GM10266 (cell line): ENCODE data around the gene TMEM255B.
"Not testable (repeated sequence)": the region's sequence is repeated elsewhere in the genome, so short reads cannot be mapped to it uniquely, and the experiment has no call there.

ENCODE experiments used
- DNase-seq: peaks from one replicate; pipeline ENCODE4 v3.0.0; 2012; ENCODE audit errors: extremely low spot score
- TF ChIP-seq, protein P1 (sequence below): IDR thresholded peaks from 2 replicates; pipeline ENCODE4 v1.5.1; 2012; ENCODE audit warnings: mild to moderate bottlenecking, low read depth; ENCODE audit not compliant: control insufficient read depth, insufficient read depth; ENCODE audit errors: missing control alignments

The TMEM255B gene

DNA sequence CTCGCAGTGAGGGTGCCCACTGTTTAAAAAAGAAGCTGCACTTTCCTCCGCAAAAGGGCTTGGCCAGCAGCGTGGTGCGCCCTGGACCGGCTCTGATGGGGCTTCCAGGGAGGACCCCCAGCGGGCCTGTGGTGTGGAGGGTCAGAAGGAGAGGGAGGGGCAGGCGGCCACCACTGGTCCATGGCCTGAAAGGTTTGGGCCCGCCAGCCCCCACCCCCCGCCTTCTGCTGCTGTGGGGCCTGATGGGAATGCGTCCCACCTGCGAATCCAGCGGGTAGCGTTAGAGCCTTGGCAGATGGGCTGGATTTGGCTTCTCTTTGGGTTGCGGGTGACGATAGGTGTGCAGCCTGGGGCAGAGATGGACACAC lies 34.7 kb downstream of the TMEM255B start:
- no peak for DNase-seq
- TF ChIP-seq, protein P1, sequence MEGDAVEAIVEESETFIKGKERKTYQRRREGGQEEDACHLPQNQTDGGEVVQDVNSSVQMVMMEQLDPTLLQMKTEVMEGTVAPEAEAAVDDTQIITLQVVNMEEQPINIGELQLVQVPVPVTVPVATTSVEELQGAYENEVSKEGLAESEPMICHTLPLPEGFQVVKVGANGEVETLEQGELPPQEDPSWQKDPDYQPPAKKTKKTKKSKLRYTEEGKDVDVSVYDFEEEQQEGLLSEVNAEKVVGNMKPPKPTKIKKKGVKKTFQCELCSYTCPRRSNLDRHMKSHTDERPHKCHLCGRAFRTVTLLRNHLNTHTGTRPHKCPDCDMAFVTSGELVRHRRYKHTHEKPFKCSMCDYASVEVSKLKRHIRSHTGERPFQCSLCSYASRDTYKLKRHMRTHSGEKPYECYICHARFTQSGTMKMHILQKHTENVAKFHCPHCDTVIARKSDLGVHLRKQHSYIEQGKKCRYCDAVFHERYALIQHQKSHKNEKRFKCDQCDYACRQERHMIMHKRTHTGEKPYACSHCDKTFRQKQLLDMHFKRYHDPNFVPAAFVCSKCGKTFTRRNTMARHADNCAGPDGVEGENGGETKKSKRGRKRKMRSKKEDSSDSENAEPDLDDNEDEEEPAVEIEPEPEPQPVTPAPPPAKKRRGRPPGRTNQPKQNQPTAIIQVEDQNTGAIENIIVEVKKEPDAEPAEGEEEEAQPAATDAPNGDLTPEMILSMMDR: no peak

DNA sequence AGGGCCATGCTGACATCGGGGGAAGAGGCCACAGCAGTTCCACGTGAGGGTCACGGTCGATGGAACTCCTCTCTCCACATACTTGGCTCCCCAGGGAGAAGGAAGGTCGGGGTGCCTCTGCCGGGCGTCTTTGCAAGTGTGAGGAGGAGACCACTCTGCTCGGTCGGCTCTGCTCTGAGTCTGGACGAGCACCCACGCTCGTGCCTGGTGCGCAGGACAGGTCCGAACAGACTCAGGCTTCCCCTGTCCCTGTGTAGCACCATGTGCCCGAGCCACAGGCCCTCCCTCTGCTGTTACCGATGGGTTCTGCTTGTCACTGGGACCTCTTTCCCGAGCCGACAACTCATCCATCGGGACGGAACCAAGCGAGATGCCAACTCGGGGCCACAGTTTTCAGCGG lies 35.1 kb downstream of the TMEM255B start:
- TF ChIP-seq, protein P1: no peak
- DNase-seq: no peak

DNA sequence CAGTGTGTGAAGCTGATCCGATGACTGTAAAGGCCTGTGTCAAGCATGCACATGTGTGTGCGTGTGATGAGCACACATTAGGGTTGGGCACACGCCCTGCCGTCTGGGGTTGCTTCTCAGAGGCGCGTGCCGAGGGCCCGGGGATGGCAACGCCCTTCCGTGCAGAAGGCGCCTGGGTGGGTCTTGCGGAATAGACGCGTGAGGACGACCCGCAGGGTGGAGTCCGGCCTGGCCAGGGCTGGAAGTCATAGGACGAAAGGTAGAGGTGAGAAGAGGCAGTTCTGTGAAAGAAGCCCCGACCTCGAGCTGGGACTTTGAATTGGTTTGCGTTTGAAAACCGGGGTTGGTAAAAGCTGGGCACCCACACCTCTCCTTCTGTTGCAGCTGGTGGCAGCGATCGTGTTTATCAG lies 35.7 kb downstream of the TMEM255B start:
- TF ChIP-seq, protein P1: no peak
- DNase-seq: no peak

DNA sequence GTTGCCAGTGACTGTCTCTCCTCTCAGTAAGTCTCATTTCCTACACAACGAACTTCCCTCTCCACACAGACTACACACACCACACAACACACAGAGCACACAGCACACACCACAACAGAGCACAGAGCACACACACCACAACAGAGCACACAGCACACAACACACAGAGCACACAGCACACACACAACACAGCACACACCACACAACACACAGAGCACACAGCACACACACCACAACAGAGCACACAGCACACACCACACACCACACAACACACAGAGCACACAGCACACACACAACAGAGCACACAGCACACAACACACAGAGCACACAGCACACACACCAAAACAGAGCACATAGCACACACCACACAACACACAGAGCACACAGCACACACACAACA lies 36.3 kb downstream of the TMEM255B start:
- not testable (repeated sequence) for DNase-seq

DNA sequence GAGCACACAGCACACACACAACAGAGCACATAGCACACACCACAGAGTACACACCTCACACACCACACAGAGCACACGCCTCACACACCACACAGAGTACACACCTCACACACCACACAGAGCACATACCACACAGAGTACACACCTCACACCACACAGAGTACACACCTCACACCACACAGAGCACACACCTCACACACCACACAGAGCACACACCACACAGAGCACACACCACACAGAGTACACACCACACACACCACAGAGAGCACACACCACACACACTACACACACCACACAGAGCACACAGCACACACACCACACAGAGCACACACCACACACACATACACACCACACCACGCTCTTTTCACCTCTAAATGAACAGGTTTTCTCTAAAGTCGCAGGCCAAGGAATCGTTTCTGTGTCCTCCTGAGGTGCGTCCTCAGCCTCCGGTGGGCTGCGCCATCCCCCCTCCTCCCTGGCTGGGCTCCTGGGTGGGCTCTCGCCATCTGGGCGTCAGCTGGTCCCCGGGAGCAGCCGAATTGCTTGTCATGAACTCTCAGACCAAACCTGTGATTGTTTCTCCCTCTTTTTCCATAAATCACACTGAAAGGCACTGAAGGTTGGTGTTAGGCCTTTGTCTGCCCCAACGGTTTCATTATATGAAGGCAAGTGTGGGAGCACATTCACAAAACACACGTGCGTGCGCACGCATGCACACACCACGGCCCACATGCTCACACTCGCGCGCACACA lies 37.4 kb downstream of the TMEM255B start:
- DNase-seq: no peak
- TF ChIP-seq, protein P1: no peak

DNA sequence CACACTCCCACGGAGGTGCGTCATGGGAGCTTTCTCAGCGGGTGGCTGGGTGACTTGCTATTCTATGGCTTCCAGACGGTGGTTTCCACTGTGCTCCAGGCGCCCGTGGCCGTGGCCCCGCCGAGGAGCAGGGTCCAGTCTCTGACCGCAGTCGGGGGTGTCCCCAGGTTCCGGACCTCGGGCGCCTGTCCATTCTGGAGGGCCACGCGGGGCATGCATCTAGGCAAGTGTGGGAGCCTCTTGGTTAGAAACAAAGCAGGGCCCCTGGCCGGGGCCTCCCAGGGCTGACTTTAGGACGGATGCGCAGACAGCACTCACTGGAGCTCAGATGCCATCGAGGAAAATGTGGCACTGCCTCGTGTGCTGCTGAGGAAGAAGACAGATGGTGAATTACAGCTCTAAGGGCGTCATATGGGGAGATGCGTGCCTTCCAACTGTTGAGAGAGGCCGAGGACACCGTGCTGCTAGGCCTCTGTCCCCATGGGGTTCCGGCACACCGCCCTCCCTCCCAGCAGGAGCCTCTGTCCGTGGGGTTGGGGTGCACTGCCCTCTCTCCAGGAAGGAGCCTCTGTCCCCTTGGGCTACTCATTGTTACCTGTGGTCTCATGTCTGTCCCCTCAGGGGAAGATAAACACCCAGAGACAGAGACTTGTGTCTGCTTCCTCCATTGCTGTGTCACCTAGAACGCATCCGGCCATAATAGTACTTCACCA lies 38.1 kb downstream of the TMEM255B start:
- no peak for DNase-seq

DNA sequence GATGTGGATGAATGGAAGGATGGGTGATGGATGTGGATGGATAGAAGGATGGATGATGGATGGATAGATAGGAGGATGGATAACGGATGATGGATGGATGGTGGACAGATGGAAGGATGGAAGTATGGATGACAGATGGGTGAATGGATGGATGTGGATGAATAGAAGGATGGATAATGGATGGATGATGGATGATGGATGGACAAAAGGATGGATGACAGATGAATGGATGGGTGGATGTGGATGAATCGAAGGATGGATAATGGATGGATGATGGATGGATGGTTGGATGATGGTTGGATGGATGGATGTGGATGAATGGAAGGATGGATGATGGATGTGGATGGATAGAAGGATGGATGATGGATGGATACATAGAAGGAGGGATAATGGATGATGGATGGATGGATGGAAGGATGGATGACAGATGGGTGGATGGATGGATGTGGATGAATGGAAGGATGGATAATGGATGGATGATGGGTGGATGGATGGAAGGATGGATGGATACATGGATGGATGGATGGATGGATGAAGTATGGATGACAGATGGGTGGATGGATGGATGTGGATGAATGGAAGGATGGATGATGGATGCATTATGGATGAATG lies 39.3 kb downstream of the TMEM255B start:
- TF ChIP-seq, protein P1: no peak
- no peak for DNase-seq

More for the DNA sequence above, 38.1 kb downstream of the TMEM255B start:
- TF ChIP-seq, protein P1: no peak

DNA sequence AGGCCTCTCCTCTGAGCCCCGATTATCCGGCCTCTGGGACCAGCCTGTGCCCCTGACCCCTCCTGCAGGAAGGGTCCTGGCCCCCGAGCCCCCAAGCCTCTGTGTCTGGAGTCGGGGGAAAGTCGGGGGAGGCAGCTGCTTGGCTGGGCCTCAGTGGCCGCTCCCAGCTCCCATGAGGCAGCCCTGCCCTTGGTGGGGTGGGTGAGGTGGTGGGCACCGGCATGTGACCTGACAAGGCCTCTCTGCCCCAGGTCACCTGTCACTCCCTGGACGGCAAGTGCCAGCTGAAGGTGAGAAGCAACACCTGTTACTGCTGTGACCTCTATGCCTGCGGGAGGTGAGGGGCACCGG lies 41.5 kb downstream of the TMEM255B start:
- DNase-seq: no peak
- TF ChIP-seq, protein P1: no peak
